HL-60 (cell line): ENCODE measurements around the gene FAS.

ENCODE experiments used
- GABPA ChIP-seq: IDR thresholded peaks from 2 replicates; pipeline ENCODE4 v1.6.1; 2012; ENCODE audit warnings: low read depth
- POLR2AphosphoS5 ChIP-seq: IDR thresholded peaks from 2 replicates; pipeline ENCODE4 v1.6.1; 2012; ENCODE audit warnings: low read depth
- SPI1 ChIP-seq: IDR thresholded peaks from 2 replicates; pipeline ENCODE4 v1.6.1; 2012; ENCODE audit warnings: low read depth, mild to moderate bottlenecking, borderline replicate concordance
- TF ChIP-seq, protein P1 (sequence below): IDR thresholded peaks from one replicate; pipeline ENCODE4 v1.5.1; 2011; ENCODE audit warnings: low read length, control low read depth, inconsistent platforms; ENCODE audit not compliant: insufficient read depth
- TF ChIP-seq, protein P2 (sequence below): IDR thresholded peaks from 2 replicates; pipeline ENCODE4 v1.6.1; 2012; ENCODE audit warnings: low read depth; ENCODE audit not compliant: insufficient replicate concordance

DNA sequence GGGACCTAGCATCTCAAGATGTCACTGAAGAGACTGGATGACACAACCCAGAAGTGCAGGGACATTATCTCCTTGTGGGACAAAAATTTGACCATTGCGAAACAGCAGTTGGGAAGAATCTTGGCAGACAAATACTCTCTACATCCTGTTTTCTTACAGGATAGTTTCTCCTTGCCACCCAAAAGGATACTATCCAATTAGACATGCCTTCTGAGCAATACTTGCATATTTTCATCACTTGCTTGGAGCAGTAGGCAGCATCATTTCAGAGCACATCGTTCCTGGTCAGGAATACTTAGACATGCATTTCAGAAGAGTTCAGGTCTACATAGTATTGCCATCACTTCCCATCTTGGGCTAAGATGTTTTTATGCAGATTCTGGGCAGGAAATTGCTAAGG is 56.8 kb downstream of the FAS start:
- TF ChIP-seq, protein P1, sequence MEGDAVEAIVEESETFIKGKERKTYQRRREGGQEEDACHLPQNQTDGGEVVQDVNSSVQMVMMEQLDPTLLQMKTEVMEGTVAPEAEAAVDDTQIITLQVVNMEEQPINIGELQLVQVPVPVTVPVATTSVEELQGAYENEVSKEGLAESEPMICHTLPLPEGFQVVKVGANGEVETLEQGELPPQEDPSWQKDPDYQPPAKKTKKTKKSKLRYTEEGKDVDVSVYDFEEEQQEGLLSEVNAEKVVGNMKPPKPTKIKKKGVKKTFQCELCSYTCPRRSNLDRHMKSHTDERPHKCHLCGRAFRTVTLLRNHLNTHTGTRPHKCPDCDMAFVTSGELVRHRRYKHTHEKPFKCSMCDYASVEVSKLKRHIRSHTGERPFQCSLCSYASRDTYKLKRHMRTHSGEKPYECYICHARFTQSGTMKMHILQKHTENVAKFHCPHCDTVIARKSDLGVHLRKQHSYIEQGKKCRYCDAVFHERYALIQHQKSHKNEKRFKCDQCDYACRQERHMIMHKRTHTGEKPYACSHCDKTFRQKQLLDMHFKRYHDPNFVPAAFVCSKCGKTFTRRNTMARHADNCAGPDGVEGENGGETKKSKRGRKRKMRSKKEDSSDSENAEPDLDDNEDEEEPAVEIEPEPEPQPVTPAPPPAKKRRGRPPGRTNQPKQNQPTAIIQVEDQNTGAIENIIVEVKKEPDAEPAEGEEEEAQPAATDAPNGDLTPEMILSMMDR = no peak
- no peak for TF ChIP-seq POLR2AphosphoS5
- TF ChIP-seq SPI1 = no peak
- TF ChIP-seq, protein P2, sequence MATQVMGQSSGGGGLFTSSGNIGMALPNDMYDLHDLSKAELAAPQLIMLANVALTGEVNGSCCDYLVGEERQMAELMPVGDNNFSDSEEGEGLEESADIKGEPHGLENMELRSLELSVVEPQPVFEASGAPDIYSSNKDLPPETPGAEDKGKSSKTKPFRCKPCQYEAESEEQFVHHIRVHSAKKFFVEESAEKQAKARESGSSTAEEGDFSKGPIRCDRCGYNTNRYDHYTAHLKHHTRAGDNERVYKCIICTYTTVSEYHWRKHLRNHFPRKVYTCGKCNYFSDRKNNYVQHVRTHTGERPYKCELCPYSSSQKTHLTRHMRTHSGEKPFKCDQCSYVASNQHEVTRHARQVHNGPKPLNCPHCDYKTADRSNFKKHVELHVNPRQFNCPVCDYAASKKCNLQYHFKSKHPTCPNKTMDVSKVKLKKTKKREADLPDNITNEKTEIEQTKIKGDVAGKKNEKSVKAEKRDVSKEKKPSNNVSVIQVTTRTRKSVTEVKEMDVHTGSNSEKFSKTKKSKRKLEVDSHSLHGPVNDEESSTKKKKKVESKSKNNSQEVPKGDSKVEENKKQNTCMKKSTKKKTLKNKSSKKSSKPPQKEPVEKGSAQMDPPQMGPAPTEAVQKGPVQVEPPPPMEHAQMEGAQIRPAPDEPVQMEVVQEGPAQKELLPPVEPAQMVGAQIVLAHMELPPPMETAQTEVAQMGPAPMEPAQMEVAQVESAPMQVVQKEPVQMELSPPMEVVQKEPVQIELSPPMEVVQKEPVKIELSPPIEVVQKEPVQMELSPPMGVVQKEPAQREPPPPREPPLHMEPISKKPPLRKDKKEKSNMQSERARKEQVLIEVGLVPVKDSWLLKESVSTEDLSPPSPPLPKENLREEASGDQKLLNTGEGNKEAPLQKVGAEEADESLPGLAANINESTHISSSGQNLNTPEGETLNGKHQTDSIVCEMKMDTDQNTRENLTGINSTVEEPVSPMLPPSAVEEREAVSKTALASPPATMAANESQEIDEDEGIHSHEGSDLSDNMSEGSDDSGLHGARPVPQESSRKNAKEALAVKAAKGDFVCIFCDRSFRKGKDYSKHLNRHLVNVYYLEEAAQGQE = no peak
- no peak for TF ChIP-seq GABPA
